HPDE6-E6E7 (cell line): ENCODE data around the gene LY9.
A peak's percentile ranks its signal among the peaks of the same experiment; 100 is the strongest.

Experiments
- DNase-seq: peaks from one replicate; pipeline ENCODE4 v3.0.0; 2011; ENCODE audit warnings: missing footprints; ENCODE audit errors: extremely low spot score

LY9 gene

GRCh38 chr1:160835751-160836150 lies 39.8 kb downstream of the LY9 start:
- no peak for DNase-seq

- no peak for DNase-seq
These were observed 40.6 kb downstream of the LY9 start for GRCh38 chr1:160836561-160836960.

GRCh38 chr1:160836981-160837557 lies 41.1 kb downstream of the LY9 start:
- no peak for DNase-seq

- no peak for DNase-seq
These were observed 41.7 kb downstream of the LY9 start for GRCh38 chr1:160837558-160838205.

- no peak for DNase-seq
These were observed 42.9 kb downstream of the LY9 start for GRCh38 chr1:160838888-160839287.

- DNase-seq, result no peak
These were observed 43.8 kb downstream of the LY9 start for GRCh38 chr1:160839746-160840145.

GRCh38 chr1:160841079-160841478 lies 45.1 kb downstream of the LY9 start:
- no peak for DNase-seq

GRCh38 chr1:160844447-160845232 lies 48.7 kb downstream of the LY9 start:
- DNase-seq, result no peak

GRCh38 chr1:160846281-160846680 lies 50.3 kb downstream of the LY9 start:
- no peak for DNase-seq

- no peak for DNase-seq
These were observed 54.6 kb downstream of the LY9 start for GRCh38 chr1:160850541-160850940.

- no peak for DNase-seq
These were observed 55.0 kb downstream of the LY9 start for GRCh38 chr1:160850993-160851392.

GRCh38 chr1:160853014-160853413 lies 57.0 kb downstream of the LY9 start:
- DNase-seq, result no peak

- no peak for DNase-seq
These were observed 57.8 kb downstream of the LY9 start for GRCh38 chr1:160853754-160854153.

GRCh38 chr1:160855181-160855981 lies 59.4 kb downstream of the LY9 start:
- no peak for DNase-seq

- DNase-seq, result no peak
These were observed 62.1 kb downstream of the LY9 start for GRCh38 chr1:160858097-160858496.

GRCh38 chr1:160858507-160858906 lies 62.5 kb downstream of the LY9 start:
- DNase-seq, result no peak

- DNase-seq, result no peak
These were observed 63.2 kb downstream of the LY9 start for GRCh38 chr1:160859166-160859565.

- no peak for DNase-seq
These were observed 65.0 kb downstream of the LY9 start for GRCh38 chr1:160860840-160861505.

GRCh38 chr1:160862203-160863060 lies 66.5 kb downstream of the LY9 start, which contains the start of gene CD244:
Gene CD244, minus strand, starts transcription at chr1:160862887. Its CDS starts 210 bp downstream, at chr1:160862677.
- peak; percentile 20 for DNase-seq

- no peak for DNase-seq
These were observed 67.2 kb downstream of the LY9 start for GRCh38 chr1:160863061-160863773.
